GM21825 (cell line): ENCODE results near the gene CLDND2.

Experiments used
- ATAC-seq: cut with Tn5 transposase; IDR thresholded peaks from one replicate; pipeline ENCODE4 v1.9.1; 2021; ENCODE audit warnings: mild to moderate bottlenecking, moderate library complexity; ENCODE audit not compliant: unreplicated experiment

Gene CLDND2

GRCh38 chr19:51386882-51387520 lies 18.2 kb upstream of the CLDND2 start:
- ATAC-seq, result no peak

- no peak for ATAC-seq
These were observed 13.2 kb upstream of the CLDND2 start for GRCh38 chr19:51382004-51382403.

- no peak for ATAC-seq
These were observed 11.6 kb upstream of the CLDND2 start for GRCh38 chr19:51380379-51380778.

GRCh38 chr19:51377422-51377821 lies 8.6 kb upstream of the CLDND2 start:
- no peak for ATAC-seq

GRCh38 chr19:51375504-51376221 lies 6.9 kb upstream of the CLDND2 start:
- peak; percentile 40 for ATAC-seq

GRCh38 chr19:51372649-51373504 lies 4.1 kb upstream of the CLDND2 start, which contains the start of gene NKG7:
Gene NKG7, minus strand, starts transcription at chr19:51372654. Its CDS starts 119 bp downstream, at chr19:51372535.
- ATAC-seq, result no peak

- no peak for ATAC-seq
These were observed 3.3 kb upstream of the CLDND2 start for GRCh38 chr19:51372021-51372648.

- ATAC-seq, result no peak
These were observed 2.4 kb upstream of the CLDND2 start for GRCh38 chr19:51371186-51371690.

- ATAC-seq, result no peak
These were observed 1.4 kb upstream of the CLDND2 start for GRCh38 chr19:51370230-51370629.

GRCh38 chr19:51367565-51368365 lies 1.0 kb downstream of the CLDND2 start:
- ATAC-seq, result peak; percentile 60

- no peak for ATAC-seq
These were observed 1.6 kb downstream of the CLDND2 start for GRCh38 chr19:51367255-51367564.

GRCh38 chr19:51366389-51367254 lies 2.2 kb downstream of the CLDND2 start:
- peak; percentile 46 for ATAC-seq

GRCh38 chr19:51365965-51366388 lies 2.8 kb downstream of the CLDND2 start, which contains the start of gene ETFB:
Gene ETFB, minus strand, starts transcription at chr19:51366388. Its CDS starts 62 bp downstream, at chr19:51366326.
- no peak for ATAC-seq

GRCh38 chr19:51365211-51365964 lies 3.4 kb downstream of the CLDND2 start:
- ATAC-seq, result no peak

- no peak for ATAC-seq
These were observed 4.3 kb downstream of the CLDND2 start for GRCh38 chr19:51364200-51365106.

- ATAC-seq, result no peak
These were observed 7.6 kb downstream of the CLDND2 start for GRCh38 chr19:51361239-51361638.

GRCh38 chr19:51359294-51359693 lies 9.5 kb downstream of the CLDND2 start:
- ATAC-seq, result no peak
